ENCODE data around the gene ZNF483. TPM values are rescaled to one million over a fixed set of nuclear protein-coding genes. Genes with fewer than 3 reads are reported as not detected.
A peak's percentile ranks its signal among the peaks of the same experiment; 100 is the strongest.

ZNF483 gene
- total RNA-seq, 3 donors from 2014 or later: 1.3 to 27.4 (median 2.0) TPM

DNA sequence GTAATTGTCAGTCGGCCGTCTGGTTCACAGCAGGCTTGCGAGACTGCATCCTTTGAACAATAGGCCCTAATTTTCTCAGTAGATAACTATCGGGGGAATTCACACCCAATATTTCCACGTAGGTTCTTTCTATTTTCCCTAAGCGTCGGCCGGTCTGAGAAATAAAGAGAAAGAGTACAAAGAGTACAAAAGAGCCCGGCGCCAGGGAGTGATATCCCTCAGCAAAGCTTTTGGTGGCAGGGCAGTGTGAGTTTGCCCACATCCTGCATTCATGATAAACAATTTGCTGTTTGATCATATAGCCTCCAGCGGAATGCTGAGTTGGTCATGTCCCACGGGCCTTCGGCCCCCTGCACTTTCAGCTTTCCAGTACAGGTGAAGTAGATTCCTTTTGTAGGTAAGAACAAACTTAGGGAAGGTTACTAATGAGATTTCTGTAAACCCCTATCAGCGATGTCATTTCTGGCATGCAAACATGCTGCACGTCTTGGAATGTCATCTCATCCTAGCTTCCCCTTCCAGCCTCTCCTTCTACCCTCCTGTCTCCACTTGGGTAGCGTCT, 79.2 kb downstream of the ZNF483 start:
- Histone ChIP-seq H3K36me3 (ENCODE audit: low read depth) (no peaks in the 10 kb centered on the region), H3K4me3 (no peak overlapping the region), H3K9me3 (no peaks in the 10 kb centered on the region), H3K4me1 (ENCODE audit: low read depth) (peaks cover 4% of the 10 kb centered on the region)
- no peak for DNase-seq
- ATAC-seq: no peak
- intact Hi-C loops (cut with DNase I, micrococcal nuclease): no loop called here
- TF ChIP-seq, protein P1, sequence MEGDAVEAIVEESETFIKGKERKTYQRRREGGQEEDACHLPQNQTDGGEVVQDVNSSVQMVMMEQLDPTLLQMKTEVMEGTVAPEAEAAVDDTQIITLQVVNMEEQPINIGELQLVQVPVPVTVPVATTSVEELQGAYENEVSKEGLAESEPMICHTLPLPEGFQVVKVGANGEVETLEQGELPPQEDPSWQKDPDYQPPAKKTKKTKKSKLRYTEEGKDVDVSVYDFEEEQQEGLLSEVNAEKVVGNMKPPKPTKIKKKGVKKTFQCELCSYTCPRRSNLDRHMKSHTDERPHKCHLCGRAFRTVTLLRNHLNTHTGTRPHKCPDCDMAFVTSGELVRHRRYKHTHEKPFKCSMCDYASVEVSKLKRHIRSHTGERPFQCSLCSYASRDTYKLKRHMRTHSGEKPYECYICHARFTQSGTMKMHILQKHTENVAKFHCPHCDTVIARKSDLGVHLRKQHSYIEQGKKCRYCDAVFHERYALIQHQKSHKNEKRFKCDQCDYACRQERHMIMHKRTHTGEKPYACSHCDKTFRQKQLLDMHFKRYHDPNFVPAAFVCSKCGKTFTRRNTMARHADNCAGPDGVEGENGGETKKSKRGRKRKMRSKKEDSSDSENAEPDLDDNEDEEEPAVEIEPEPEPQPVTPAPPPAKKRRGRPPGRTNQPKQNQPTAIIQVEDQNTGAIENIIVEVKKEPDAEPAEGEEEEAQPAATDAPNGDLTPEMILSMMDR (IDR thresholded peaks at IDR 0.05): no peak

DNA sequence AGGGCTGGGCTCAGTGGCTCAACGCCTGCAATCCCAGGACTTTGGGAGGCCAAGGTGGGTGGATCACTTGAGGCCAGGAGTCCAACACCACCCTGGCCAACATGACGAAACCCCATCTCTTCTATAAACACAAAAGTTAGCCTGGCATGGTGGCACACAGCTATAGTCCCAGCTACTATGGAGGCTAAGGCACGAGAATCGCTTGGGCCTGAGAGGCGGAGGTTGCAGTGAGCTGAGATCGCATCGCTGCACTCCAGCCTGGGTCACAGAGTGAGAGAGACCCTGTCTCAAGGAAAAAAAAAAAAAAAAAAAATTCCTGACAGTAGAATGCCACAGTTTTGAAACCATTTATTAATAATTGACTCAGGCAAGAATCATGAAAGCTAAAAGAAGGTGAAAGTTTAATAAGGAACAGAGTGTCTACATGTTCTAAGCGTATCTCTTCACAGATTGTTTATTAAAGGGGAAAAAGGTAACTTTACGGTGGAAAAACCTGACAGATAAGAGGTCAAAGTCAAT, 80.1 kb downstream of the ZNF483 start:
- TF ChIP-seq, protein P1 (IDR thresholded peaks at IDR 0.05): no peak
- no peak overlapping the region for H3K4me3 ChIP-seq
- ATAC-seq (peak; percentile 33), DNase-seq (peak in 1 of 3 donors; percentile 15)
- intact Hi-C loops (cut with DNase I, micrococcal nuclease): no loop called here
- H3K4me1 ChIP-seq (ENCODE audit: low read depth): peaks cover 4% of the 10 kb centered on the region
- H3K36me3 ChIP-seq (ENCODE audit: low read depth): no peaks in the 10 kb centered on the region
- H3K9me3 ChIP-seq: no peaks in the 10 kb centered on the region

DNA sequence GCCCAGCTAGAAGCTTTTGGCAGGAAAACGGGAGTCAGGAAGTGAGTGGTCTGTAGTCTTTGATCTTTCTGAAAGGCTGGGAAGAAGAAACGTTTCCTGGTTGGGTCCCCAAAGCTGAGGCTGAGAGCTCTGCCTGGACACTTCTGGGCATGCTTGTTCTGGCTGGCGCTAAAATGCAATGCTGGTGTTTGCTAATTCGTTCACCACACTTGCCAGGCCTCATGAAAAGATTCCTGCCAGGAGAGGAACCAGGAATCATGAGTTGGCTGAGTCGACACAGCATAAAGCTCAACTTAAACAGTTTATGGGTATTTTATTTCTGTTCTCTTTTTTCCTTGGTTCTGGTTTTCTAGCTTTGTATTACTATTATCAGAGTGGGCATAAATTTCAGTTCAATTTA, 85.2 kb downstream of the ZNF483 start:
- peaks cover 2% of the 10 kb centered on the region for H3K4me1 ChIP-seq (ENCODE audit: low read depth)
- TF ChIP-seq, protein P1 (IDR thresholded peaks at IDR 0.05): no peak
- no peak for DNase-seq
- intact Hi-C loops (cut with DNase I, micrococcal nuclease): no loop called here
- no peak for ATAC-seq
- no peak overlapping the region for H3K4me3 ChIP-seq
- no peaks in the 10 kb centered on the region for H3K9me3 ChIP-seq
- no peaks in the 10 kb centered on the region for H3K36me3 ChIP-seq (ENCODE audit: low read depth)

DNA sequence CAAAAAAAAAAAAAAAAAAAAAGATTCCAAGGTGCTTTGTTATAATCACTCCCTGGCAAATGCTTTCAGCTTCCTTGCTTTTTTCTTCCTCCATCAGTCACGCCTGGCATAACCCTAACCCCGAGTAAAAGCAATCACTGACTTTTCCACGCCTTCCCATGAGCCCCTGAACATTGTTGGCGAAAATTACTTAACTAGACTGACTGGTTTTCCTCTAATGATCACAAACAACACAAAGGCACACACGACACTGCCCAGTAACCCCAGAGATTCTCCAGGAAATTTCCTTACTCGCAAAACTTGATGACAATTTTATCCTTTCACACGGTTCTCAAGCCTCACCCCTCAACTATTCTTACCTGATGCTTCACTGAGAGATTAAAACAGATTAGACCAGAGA, 85.9 kb downstream of the ZNF483 start:
- intact Hi-C loops (cut with DNase I, micrococcal nuclease): no loop called here
- DNase-seq: no peak
- TF ChIP-seq, protein P1 (IDR thresholded peaks at IDR 0.05): no peak
- Histone ChIP-seq H3K36me3 (ENCODE audit: low read depth) (no peaks in the 10 kb centered on the region), H3K4me1 (ENCODE audit: low read depth) (peaks cover 2% of the 10 kb centered on the region), H3K4me3 (no peak overlapping the region), H3K9me3 (no peaks in the 10 kb centered on the region)
- peak; percentile 22 for ATAC-seq

DNA sequence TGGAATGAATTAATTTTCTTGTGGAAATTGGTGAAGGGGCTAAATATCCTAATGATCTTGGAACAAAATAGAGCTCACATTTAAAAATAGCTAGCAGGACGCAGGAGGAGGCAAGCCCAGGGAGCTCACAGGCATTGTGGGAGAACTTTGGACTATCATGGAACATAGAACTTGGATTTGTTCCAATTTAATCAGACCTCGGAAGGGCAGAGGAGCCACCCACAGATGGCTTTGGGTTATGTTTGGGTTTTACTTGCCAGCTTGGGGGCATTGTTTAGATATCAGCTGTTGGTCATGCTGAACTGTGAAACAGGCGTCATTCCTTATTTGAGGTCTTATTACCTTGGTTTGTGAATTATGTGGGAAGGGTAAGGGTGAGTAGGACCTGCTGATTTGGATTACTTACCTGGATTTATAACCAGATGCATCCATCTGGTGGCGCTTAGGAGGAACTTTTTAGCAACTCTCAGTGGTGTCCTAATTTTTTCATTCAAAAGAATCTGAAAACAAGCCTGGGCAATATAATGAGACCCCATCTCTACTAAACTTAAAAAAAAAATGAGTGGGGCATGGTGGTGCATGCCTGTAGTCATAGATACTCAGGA, 88.6 kb downstream of the ZNF483 start:
- peaks cover 2% of the 10 kb centered on the region for H3K4me1 ChIP-seq (ENCODE audit: low read depth)
- no peaks in the 10 kb centered on the region for H3K36me3 ChIP-seq (ENCODE audit: low read depth)
- H3K4me3 ChIP-seq: no peak overlapping the region
- H3K9me3 ChIP-seq: no peaks in the 10 kb centered on the region
- TF ChIP-seq, protein P1 (IDR thresholded peaks at IDR 0.05): no peak
- ATAC-seq: peak; percentile 95
- peak in 1 of 3 donors; percentile 31 for DNase-seq
- intact Hi-C loops (cut with DNase I, micrococcal nuclease): no loop called here

Measured in mucosa of descending colon (tissue), 3 donors.